ENCODE data around the gene AMY2B.

GRCh38 chr1:103525114-103525606 lies 46.2 kb upstream of the AMY2B start:
- TF ChIP-seq POLR2AphosphoS5 (IDR thresholded peaks at IDR 0.05) (no peak), CTCF (IDR thresholded peaks at IDR 0.05) (no peak), EP300 (IDR thresholded peaks at IDR 0.05) (no peak)
